ENCODE data around the gene ITM2B. TPM values are rescaled to one million over a fixed set of nuclear protein-coding genes. Genes with fewer than 3 reads are reported as not detected.

ITM2B gene
- total RNA-seq, 4 donors from 2014 or later = 107 to 209 (median 168) TPM

DNA sequence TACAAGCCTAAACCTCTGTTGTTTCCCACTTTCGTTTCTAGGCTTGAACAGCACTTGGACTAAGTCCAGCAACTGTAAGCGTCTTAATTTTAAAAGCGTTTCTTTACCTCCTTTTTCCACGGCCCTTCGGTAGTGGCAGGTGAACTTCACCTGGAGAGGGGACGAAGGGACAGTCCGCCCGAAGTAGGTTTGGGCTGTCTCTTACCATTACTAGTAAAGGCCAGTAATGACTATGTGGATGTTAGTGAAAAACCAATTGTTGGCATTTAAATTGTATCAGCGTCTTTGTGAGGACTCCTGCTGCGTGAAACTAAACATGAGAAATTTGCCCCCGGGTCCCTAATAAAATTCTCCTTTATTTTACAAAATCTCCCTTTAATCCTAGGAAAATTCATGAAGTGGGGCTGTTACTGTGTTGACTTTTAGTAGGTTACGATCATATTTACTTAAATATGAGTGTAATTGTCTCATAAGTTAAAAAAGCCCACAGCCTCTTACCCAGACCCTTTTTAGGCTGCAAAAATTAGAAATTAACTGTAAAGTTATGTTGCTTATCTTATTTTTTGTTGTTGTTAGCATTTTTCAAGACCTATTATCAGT lies 983 bp downstream of the ITM2B start:
- Histone ChIP-seq H3K4me1 (peaks cover 39 to 49% of the 10 kb centered on the region in 2 donors), H3K27me3 (no peaks in the 10 kb centered on the region), H3K9me3 (no peaks in the 10 kb centered on the region), H3K4me3 (peak overlapping the region; percentile 76 to 99 (median 88)), H3K27ac (peak overlapping the region; percentile 91 to 99 (median 97)), H3K36me3 (no peaks in the 10 kb centered on the region)
- intact Hi-C loops (cut with DNase I; ENCODE audit: low total_unique reads) (loop anchor here (1.0 to 5.0 kb wide), 4 partner anchors 69 to 197 kb away; partner anchors contain the start of genes MED4, NUDT15 and RB1), in situ Hi-C loops (cut with MboI; ENCODE audit: low sequenced_read_pairs in 4 of 4) (loop anchor here in 2 of 4 donors (10.0 kb wide), 2 partner anchors 71 to 109 kb away; partner anchors contain the start of gene RB1 (in 1 of the 2))
- ATAC-seq (peak; percentile 0 to 10), DNase-seq (no peak)
- no peak for TF ChIP-seq POLR2A (IDR thresholded peaks at IDR 0.05)
- TF ChIP-seq, protein P1, sequence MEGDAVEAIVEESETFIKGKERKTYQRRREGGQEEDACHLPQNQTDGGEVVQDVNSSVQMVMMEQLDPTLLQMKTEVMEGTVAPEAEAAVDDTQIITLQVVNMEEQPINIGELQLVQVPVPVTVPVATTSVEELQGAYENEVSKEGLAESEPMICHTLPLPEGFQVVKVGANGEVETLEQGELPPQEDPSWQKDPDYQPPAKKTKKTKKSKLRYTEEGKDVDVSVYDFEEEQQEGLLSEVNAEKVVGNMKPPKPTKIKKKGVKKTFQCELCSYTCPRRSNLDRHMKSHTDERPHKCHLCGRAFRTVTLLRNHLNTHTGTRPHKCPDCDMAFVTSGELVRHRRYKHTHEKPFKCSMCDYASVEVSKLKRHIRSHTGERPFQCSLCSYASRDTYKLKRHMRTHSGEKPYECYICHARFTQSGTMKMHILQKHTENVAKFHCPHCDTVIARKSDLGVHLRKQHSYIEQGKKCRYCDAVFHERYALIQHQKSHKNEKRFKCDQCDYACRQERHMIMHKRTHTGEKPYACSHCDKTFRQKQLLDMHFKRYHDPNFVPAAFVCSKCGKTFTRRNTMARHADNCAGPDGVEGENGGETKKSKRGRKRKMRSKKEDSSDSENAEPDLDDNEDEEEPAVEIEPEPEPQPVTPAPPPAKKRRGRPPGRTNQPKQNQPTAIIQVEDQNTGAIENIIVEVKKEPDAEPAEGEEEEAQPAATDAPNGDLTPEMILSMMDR (IDR thresholded peaks at IDR 0.05 in 4 of 5, conservative IDR thresholded peaks at IDR 0.05 in 1 of 5) = no peak

DNA sequence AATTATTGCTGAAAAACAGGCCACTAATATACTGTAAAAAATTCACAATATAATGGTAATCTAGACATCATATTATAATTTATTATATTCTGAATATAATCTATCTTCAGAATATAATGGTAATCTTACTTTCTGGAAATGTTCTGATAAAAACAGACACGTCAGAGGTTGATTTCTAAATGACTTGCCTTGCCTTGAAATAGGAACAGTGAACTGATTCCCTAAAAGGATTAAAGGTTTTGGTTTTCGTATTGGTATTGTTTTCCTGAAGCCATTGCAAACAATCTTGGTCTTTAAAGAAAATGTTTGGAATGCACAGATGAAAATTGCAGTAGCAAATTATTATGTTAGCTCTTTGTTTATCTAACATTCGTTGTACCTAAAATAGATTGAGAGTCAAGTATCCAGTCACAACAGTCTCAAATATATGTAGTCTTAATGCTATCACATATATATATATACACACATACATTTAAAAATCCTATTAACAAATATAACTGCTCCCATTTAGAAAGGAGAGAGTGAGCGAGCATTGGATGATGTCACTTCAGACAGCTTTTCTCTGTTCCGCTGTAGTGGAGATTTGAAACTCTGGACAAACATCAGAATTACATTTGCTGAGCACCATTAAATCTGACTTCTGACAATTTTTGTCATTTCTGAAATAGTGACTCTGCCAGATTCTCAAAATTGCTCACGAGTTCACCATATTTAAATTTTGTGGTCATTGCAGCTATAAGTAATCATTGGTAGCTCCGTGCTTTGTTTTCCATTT lies 1.7 kb downstream of the ITM2B start:
- peaks cover 47 to 56% of the 10 kb centered on the region in 2 donors for H3K4me1 ChIP-seq
- DNase-seq = no peak
- H3K27me3 ChIP-seq = no peaks in the 10 kb centered on the region
- in situ Hi-C loops (cut with MboI; ENCODE audit: low sequenced_read_pairs in 4 of 4) = loop anchor here in 3 of 4 donors (5.0 to 10.0 kb wide), 3 partner anchors 68 to 110 kb away; partner anchors contain the start of gene RB1 (in 2 of the 3)
- intact Hi-C loops (cut with DNase I; ENCODE audit: low total_unique reads) = loop anchor here (5.0 kb wide), 2 partner anchors 197 to 338 kb away; partner anchors contain the start of gene NUDT15
- no peak for ATAC-seq
- peak overlapping the region; percentile 91 to 99 (median 97) for H3K27ac ChIP-seq
- no peaks in the 10 kb centered on the region for H3K36me3 ChIP-seq
- H3K9me3 ChIP-seq = no peaks in the 10 kb centered on the region
- H3K4me3 ChIP-seq = peak overlapping the region; percentile 76 to 99 (median 88)
- TF ChIP-seq POLR2A (IDR thresholded peaks at IDR 0.05) = no peak
- TF ChIP-seq, protein P1 (IDR thresholded peaks at IDR 0.05 in 4 of 5, conservative IDR thresholded peaks at IDR 0.05 in 1 of 5) = no peak

DNA sequence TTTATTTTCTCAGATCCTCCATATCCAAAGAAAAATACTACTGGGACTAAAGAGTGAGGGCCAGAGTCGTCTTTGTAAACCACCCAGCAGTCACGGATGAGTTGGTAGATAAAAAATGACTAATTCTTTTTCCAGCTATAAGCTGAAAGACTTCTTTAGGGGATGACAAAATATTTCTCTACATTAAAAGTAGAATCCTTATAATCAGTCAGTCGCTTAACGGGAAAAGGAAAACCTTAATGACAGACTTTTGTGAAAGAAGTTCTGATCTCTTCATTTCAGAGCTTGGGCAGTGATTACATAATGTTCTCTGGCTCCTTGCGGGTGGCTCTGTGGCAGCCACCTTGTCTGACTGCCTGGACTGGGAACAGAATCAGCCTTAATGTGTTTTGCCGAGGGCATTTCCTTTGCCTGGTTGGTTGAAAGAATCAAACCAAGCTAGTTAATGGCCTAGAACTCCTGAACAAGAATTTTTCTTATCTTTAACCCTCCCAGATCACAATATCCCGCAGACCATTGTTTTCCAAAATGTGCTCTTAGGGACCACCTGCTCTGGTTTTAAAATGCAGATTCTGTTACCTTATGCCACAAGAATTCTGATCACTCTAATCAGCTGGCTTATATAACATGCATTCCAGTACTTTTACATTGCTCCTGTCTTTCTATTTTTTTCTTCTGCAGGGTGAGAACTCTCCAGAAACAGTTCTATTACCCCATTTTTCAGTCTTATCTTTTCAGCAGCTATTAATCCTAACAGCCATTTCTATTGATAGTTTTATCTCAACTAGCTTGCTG lies 2.5 kb downstream of the ITM2B start:
- Histone ChIP-seq H3K4me1 (peaks cover 51 to 57% of the 10 kb centered on the region in 2 donors), H3K27me3 (no peaks in the 10 kb centered on the region), H3K9me3 (no peaks in the 10 kb centered on the region), H3K27ac (peak overlapping the region; percentile 91 to 99 (median 97)), H3K4me3 (peak overlapping the region; percentile 76 to 99 (median 88)), H3K36me3 (no peaks in the 10 kb centered on the region)
- intact Hi-C loops (cut with DNase I; ENCODE audit: low total_unique reads) (loop anchor here (5.0 kb wide), 1 partner anchor 337 kb away; no protein-coding TSS in a partner anchor), in situ Hi-C loops (cut with MboI; ENCODE audit: low sequenced_read_pairs in 4 of 4) (loop anchor here in 3 of 4 donors (5.0 to 10.0 kb wide), 3 partner anchors 67 to 111 kb away; partner anchors contain the start of gene RB1 (in 2 of the 3))
- DNase-seq = peak; percentile 44 to 56
- peak; percentile 53 to 55 for ATAC-seq
- TF ChIP-seq POLR2A (IDR thresholded peaks at IDR 0.05) = peak in 1 of 2 donors; percentile 61
- TF ChIP-seq, protein P1 (IDR thresholded peaks at IDR 0.05 in 4 of 5, conservative IDR thresholded peaks at IDR 0.05 in 1 of 5) = no peak
